Retinal pigment epithelial cell (primary cell): Measurements from ENCODE around the gene CDHR3.
"Not testable (repeated sequence)": the region's sequence is repeated elsewhere in the genome, so short reads cannot be mapped to it uniquely, and the experiment has no call there.

ENCODE experiments used
- DNase-seq: peaks from one replicate; pipeline ENCODE4 v3.0.0-alpha.2; 2010; ENCODE audit warnings: low read depth
- H3K4me3 ChIP-seq: 2 replicates; pipeline ENCODE4 v1.5.1; 2011; ENCODE audit warnings: mild to moderate bottlenecking, low read length, control low read depth, moderate library complexity
- TF ChIP-seq, protein P1 (sequence below): conservative IDR thresholded peaks from 2 replicates; pipeline ENCODE4 v1.5.1; 2011; ENCODE audit warnings: low read depth, low read length, control low read depth, inconsistent platforms

Gene CDHR3

DNA sequence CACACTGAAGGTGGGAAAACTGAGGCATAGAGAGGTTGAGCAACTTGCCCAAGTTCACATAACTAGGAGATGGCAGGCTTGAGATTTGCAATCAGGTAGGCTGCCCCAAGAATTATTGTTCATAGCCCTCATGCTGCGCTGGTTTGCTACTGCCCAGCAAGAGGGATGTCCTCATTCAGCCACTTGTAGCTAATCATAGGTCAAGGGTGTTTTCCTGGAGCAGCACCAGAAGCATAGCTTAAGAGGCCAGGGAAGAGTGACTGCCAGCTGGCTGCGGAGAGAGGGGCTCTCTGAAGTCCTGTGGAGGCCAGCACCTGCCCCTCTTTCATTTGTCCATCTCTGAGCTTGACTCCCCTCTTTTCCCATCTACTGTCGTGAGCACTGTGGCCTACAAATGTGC, 15.0 kb downstream of the CDHR3 start:
- TF ChIP-seq, protein P1, sequence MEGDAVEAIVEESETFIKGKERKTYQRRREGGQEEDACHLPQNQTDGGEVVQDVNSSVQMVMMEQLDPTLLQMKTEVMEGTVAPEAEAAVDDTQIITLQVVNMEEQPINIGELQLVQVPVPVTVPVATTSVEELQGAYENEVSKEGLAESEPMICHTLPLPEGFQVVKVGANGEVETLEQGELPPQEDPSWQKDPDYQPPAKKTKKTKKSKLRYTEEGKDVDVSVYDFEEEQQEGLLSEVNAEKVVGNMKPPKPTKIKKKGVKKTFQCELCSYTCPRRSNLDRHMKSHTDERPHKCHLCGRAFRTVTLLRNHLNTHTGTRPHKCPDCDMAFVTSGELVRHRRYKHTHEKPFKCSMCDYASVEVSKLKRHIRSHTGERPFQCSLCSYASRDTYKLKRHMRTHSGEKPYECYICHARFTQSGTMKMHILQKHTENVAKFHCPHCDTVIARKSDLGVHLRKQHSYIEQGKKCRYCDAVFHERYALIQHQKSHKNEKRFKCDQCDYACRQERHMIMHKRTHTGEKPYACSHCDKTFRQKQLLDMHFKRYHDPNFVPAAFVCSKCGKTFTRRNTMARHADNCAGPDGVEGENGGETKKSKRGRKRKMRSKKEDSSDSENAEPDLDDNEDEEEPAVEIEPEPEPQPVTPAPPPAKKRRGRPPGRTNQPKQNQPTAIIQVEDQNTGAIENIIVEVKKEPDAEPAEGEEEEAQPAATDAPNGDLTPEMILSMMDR: no peak
- H3K4me3 ChIP-seq: no peak overlapping the region
- DNase-seq: peak; percentile 20

DNA sequence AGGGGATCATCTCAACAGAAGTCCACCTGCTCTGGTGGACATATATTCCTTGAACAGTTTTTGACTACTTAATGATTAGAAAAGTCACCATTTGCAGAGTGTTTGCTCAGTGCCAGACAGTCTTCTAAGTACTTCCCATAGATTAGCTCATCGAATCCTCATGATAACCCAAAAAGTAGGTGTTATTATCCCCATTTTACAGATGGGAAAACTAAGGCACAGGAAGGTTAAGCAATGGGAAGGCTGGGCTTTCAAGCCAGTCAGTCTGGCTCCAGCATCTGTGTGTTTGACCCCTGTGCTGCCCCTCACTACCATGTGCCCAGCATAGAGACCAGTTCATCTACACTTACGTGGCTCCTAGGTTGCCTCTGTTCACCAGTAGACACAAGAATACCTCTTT, 15.9 kb downstream of the CDHR3 start:
- no peak for DNase-seq
- H3K4me3 ChIP-seq: no peak overlapping the region
- TF ChIP-seq, protein P1: no peak

DNA sequence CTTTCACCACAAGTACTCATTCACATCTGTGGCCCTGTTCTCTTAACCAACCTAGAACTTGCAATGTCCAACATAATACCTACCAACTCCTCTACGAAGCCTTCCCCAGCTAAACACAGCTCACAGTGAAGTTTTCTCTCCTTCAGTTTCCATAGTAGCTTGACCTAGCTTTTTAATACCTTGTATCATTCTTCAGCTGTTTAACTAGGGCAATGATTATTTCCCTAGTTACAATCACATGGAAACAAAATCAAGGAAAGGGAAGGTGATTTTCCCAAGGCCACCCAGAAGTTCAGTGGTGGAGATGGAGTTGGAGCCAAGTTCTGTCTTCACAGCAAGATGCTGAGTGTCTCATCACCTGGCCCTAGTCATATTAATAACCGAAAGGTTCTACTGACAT, 16.3 kb downstream of the CDHR3 start:
- DNase-seq: no peak
- TF ChIP-seq, protein P1: no peak
- H3K4me3 ChIP-seq: no peak overlapping the region

DNA sequence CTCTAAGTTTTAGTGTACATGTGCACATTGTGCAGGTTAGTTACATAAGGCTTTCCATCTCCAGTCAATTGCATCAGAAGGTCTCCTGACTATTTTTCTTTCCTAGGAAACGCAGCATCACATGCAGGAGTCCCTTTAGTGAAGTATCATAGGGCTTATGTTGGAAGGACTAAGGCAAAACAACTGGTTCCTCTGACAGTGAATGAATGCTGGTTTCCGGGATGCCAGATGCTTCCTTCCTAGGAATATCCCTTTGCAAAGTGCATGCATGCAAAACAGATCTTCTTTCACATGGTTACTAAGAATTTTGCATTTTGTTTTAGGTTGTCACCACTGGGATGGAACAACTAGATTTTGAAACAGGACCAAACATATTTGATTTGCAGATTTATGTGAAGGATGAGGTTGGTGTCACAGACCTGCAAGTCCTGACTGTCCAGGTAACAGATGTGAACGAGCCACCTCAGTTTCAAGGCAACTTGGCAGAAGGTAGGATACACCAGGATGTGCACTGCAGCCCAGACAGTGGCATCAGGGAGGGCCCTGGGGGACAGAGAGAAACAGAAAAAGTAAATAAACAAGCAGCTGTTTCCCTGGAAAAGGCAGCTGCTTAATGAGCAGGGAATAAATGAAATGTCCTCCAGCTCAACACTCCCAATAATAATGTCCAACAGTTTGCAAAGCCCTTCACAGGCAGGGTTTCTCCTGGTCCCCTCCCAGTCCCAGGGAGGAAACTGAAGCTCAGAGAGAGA, 17.8 kb downstream of the CDHR3 start:
- TF ChIP-seq, protein P1: no peak
- H3K4me3 ChIP-seq: no peak overlapping the region
- DNase-seq: no peak

DNA sequence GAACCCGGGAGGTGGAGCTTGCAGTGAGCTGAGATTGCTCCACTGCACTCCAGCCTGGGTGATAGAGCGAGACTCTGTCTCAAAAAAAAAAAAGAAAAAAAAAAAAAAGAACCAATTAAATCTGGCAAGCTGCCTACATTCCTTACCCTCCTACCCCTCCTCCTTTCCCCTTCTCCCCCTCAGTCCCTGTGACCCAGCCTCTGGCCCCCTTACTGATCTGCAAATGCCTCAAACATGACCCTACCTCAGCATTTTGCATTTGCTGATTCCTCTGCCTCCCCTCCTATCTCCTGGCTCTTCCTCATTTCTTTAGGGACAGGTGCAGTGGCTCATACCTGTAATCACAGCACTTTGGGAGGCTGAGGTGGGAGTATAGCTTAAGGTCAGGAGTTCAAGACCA, 19.3 kb downstream of the CDHR3 start:
- no peak for DNase-seq
- H3K4me3 ChIP-seq: no peak overlapping the region
- TF ChIP-seq, protein P1: no peak

DNA sequence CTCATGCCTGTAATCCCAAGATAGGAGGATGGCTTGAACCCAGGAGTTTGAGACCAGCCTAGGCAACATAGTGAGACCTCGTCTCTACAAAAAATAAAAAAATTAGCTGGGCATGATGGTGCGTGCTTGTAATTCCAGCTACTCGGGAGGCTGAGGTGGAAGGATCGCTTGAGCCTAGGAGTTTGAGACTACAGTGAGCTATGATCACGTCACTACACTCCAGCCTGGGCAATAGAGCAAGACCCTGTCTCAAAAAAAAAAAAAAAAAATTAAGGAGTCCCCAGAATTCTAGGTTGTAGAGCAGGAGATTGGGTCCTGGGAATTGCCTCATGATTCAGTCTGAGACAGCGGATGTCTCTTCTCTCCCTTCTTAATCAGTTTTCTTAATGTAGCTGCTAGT, 21.7 kb downstream of the CDHR3 start:
- DNase-seq, H3K4me3 ChIP-seq: not testable (repeated sequence)

DNA sequence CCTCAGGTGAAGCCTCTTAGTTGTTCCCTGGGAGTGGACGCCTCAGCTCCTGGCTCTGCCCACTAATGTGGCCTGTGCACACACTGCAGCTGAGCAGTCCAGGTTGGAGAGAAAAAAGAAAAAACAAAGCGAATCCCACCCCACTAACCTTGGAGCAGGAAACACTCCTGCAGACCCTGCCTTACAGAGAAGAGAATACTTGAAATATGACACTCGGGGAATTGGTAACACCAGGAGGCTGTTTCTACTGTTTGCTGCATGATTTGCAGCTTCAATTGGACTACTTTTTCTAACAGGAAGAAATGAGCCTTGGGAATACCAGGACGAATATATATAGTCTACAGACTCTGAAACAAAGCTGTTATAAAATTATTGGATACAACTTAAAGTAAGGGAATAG, 22.2 kb downstream of the CDHR3 start:
- TF ChIP-seq, protein P1: no peak
- H3K4me3 ChIP-seq: no peak overlapping the region
- DNase-seq: no peak
